Body of pancreas (tissue), 4 donors: ENCODE results near the gene UBQLN1.

ENCODE experiments used
- CTCF ChIP-seq, 7 experiments: fragments of 450-650 bp in 4 of 7; fragments of 200-600 bp in 3 of 7; sonication (generic) in 3 of 7; IDR thresholded peaks; one replicate each; pipeline ENCODE4 v1.5.1; 2016 to 2019; ENCODE audit warnings: antibody characterized with exemption in 7 of 7
- POLR2A ChIP-seq, 3 donors: fragments of 450-650 bp; IDR thresholded peaks; one replicate each; pipeline ENCODE4 v1.6.1; 2016; ENCODE audit warnings: antibody characterized with exemption in 3 of 3, mild to moderate bottlenecking in 2 of 3

- TF ChIP-seq POLR2A (IDR thresholded peaks at IDR 0.05), result no peak
- TF ChIP-seq CTCF (IDR thresholded peaks at IDR 0.05), result no peak
Observed at GRCh38 chr9:83628540-83628939, 79.2 kb downstream of the UBQLN1 start.
